SK-N-SH treated with all-trans-retinoic acid at 6 μM for 48 hours (cell line): ENCODE measurements around the gene NUCB1.

Source experiments
- ATAC-seq: fragments of 200-7000 bp; cut with Tn5 transposase; 3 replicates; pipeline ENCODE4 v1.9.1; 2020; ENCODE audit warnings: mild to moderate bottlenecking, moderate library complexity
- ARNTL ChIP-seq: fragments of 450-650 bp; formaldehyde crosslinking; IDR thresholded peaks from 2 replicates; pipeline ENCODE4 v1.5.0; 2020; ENCODE audit warnings: low read depth, mild to moderate bottlenecking, moderate library complexity, borderline replicate concordance
- BACH2 ChIP-seq: fragments of 250-450 bp; sonication (Bioruptor Pico); IDR thresholded peaks from 2 replicates; pipeline ENCODE4 v1.9.0; 2021; ENCODE audit warnings: mild to moderate bottlenecking, borderline replicate concordance
- CSDC2 ChIP-seq: fragments of 250-450 bp; sonication (Bioruptor Pico); IDR thresholded peaks from 2 replicates; pipeline ENCODE4 v1.5.0; 2020; ENCODE audit warnings: mild to moderate bottlenecking, moderate library complexity
- ESRRG ChIP-seq: fragments of 250-450 bp; sonication (Bioruptor Pico); IDR thresholded peaks from 2 replicates; pipeline ENCODE4 v1.6.1; 2021; ENCODE audit warnings: mild to moderate bottlenecking
- GLIS3 ChIP-seq: fragments of 250-450 bp; sonication (Bioruptor Pico); IDR thresholded peaks from 2 replicates; pipeline ENCODE4 v1.5.0; 2020; ENCODE audit warnings: mild to moderate bottlenecking, moderate library complexity
- ISL1 ChIP-seq: fragments of 250-450 bp; sonication (Bioruptor Pico); IDR thresholded peaks from 2 replicates; pipeline ENCODE4 v2.1.2; 2022; ENCODE audit warnings: mild to moderate bottlenecking, moderate library complexity
- OSR1 ChIP-seq: fragments of 250-450 bp; sonication (Bioruptor Pico); IDR thresholded peaks from 2 replicates; pipeline ENCODE4 v1.8.0; 2022; ENCODE audit warnings: moderate library complexity, mild to moderate bottlenecking, inconsistent platforms
- PATZ1 ChIP-seq: fragments of 250-450 bp; sonication (Bioruptor Pico); IDR thresholded peaks from 2 replicates; pipeline ENCODE4 v1.8.0; 2020; ENCODE audit warnings: mild to moderate bottlenecking, moderate library complexity, borderline replicate concordance
- POU6F1 ChIP-seq: fragments of 250-450 bp; sonication (Bioruptor Pico); IDR thresholded peaks from 2 replicates; pipeline ENCODE4 v1.8.0; 2021; ENCODE audit warnings: low read depth, mild to moderate bottlenecking, moderate library complexity, borderline replicate concordance
- RARB ChIP-seq: fragments of 250-450 bp; sonication (Bioruptor Pico); IDR thresholded peaks from 2 replicates; pipeline ENCODE4 v1.8.0; 2021; ENCODE audit warnings: mild to moderate bottlenecking, moderate library complexity
- SNAI2 ChIP-seq: fragments of 250-450 bp; sonication (Bioruptor Pico); IDR thresholded peaks from 2 replicates; pipeline ENCODE4 v1.5.0; 2020; ENCODE audit warnings: mild to moderate bottlenecking, moderate library complexity
- TCF4 ChIP-seq: fragments of 250-450 bp; sonication (Bioruptor Pico); IDR thresholded peaks from 2 replicates; pipeline ENCODE4 v1.8.0; 2021; ENCODE audit warnings: mild to moderate bottlenecking, moderate library complexity, borderline replicate concordance
- TOX ChIP-seq: fragments of 250-450 bp; sonication (Bioruptor Pico); IDR thresholded peaks from 2 replicates; pipeline ENCODE4 v1.8.0; 2021; ENCODE audit warnings: mild to moderate bottlenecking, moderate library complexity, borderline replicate concordance
- TSHZ2 ChIP-seq: fragments of 250-450 bp; sonication (Bioruptor Pico); IDR thresholded peaks from 2 replicates; pipeline ENCODE4 v1.5.0; 2020; ENCODE audit warnings: mild to moderate bottlenecking, moderate library complexity
- ZC3H10 ChIP-seq: fragments of 250-450 bp; sonication (Bioruptor Pico); IDR thresholded peaks from 2 replicates; pipeline ENCODE4 v1.5.1; 2021; ENCODE audit warnings: mild to moderate bottlenecking, moderate library complexity
- ZFP3 ChIP-seq: fragments of 250-450 bp; sonication (Bioruptor Pico); IDR thresholded peaks from 2 replicates; pipeline ENCODE4 v1.5.0; 2020; ENCODE audit warnings: mild to moderate bottlenecking, moderate library complexity
- ZFP30 ChIP-seq: fragments of 450-650 bp; formaldehyde crosslinking; IDR thresholded peaks from 2 replicates; pipeline ENCODE4 v1.5.0; 2022; ENCODE audit warnings: mild to moderate bottlenecking, moderate library complexity
- ZNF565 ChIP-seq: fragments of 450-650 bp; formaldehyde crosslinking; conservative IDR thresholded peaks from 2 replicates; pipeline ENCODE4 v1.5.0; 2020; ENCODE audit warnings: low read depth, mild to moderate bottlenecking, moderate library complexity
- ZNF70 ChIP-seq: fragments of 450-650 bp; formaldehyde crosslinking; IDR thresholded peaks from 2 replicates; pipeline ENCODE4 v1.5.0; 2020; ENCODE audit warnings: mild to moderate bottlenecking, moderate library complexity
- ZNF8 ChIP-seq: fragments of 450-650 bp; formaldehyde crosslinking; IDR thresholded peaks from 2 replicates; pipeline ENCODE4 v1.5.0; 2020; ENCODE audit warnings: mild to moderate bottlenecking, moderate library complexity

The NUCB1 gene

GRCh38 chr19:48967346-48968178, 67.5 kb downstream of the NUCB1 start:
- TF ChIP-seq OSR1 (CRISPR knock-in tag) (no peak), CSDC2 (no peak), POU6F1 (CRISPR knock-in tag) (no peak)
- no peak for ATAC-seq

GRCh38 chr19:48968179-48968661, 68.1 kb downstream of the NUCB1 start:
- no peak for ATAC-seq
- TF ChIP-seq ZFP30 (CRISPR knock-in tag) (no peak), SNAI2 (CRISPR knock-in tag) (no peak), ARNTL (CRISPR knock-in tag) (no peak), TSHZ2 (CRISPR knock-in tag) (no peak)

- no peak for TF ChIP-seq CSDC2
- no peak for TF ChIP-seq ZFP3 (CRISPR knock-in tag)
- no peak for TF ChIP-seq GLIS3 (CRISPR knock-in tag)
- ATAC-seq, result no peak
Observed at GRCh38 chr19:48968813-48969218, 68.7 kb downstream of the NUCB1 start.

GRCh38 chr19:48969276-48970138, 69.4 kb downstream of the NUCB1 start:
- TF ChIP-seq PATZ1 (no peak), TSHZ2 (CRISPR knock-in tag) (no peak), CSDC2 (no peak), ZFP30 (CRISPR knock-in tag) (no peak), TCF4 (CRISPR knock-in tag) (no peak), ZFP3 (CRISPR knock-in tag) (no peak), GLIS3 (CRISPR knock-in tag) (no peak), RARB (CRISPR knock-in tag) (no peak), ZNF565 (CRISPR knock-in tag) (no peak), ZNF8 (CRISPR knock-in tag) (no peak), ZNF70 (CRISPR knock-in tag) (no peak), ISL1 (CRISPR knock-in tag) (no peak), ESRRG (CRISPR knock-in tag) (no peak), ZC3H10 (CRISPR knock-in tag) (no peak), ARNTL (CRISPR knock-in tag) (no peak), POU6F1 (CRISPR knock-in tag) (no peak), OSR1 (CRISPR knock-in tag) (no peak), TOX (CRISPR knock-in tag) (no peak), BACH2 (CRISPR knock-in tag) (no peak)
- TF ChIP-seq, all 23 proteins: peak for 0
- no peak for ATAC-seq
